Gastroesophageal sphincter (tissue), 4 donors: ENCODE measurements around the gene TMEM223. TPM values are rescaled to one million over a fixed set of nuclear protein-coding genes. Genes with fewer than 3 reads are reported as not detected.
A peak's percentile ranks its signal among the peaks of the same experiment; 100 is the strongest.
"Not testable (repeated sequence)": the region's sequence is repeated elsewhere in the genome, so short reads cannot be mapped to it uniquely, and the experiment has no call there.

Source experiments
- ATAC-seq: fragments of 150-250 bp; one replicate; pipeline ENCODE4 v1.9.1; 2016; ENCODE audit warnings: mild to moderate bottlenecking, moderate library complexity
- H3K27ac ChIP-seq, 4 donors: fragments of 200-600 bp; sonication (generic) in 3 of 4; 1 replicate in 3 of 4; 2 replicates in 1 of 4; pipeline ENCODE4 v1.5.1; 2016 to 2019
- H3K27me3 ChIP-seq: fragments of 200-600 bp; sonication (generic); one replicate; pipeline ENCODE4 v1.5.1; 2019
- H3K36me3 ChIP-seq, 2 donors: fragments of 200-600 bp; sonication (generic); one replicate each; pipeline ENCODE4 v1.5.1; 2019; ENCODE audit warnings: control low read depth in 1 of 2
- H3K4me1 ChIP-seq, 3 donors: fragments of 200-600 bp; sonication (generic); 1 replicate in 2 of 3; 2 replicates in 1 of 3; pipeline ENCODE4 v1.5.1; 2016 to 2019; ENCODE audit warnings: control low read depth in 2 of 3
- H3K4me3 ChIP-seq, 2 donors: fragments of 200-600 bp; sonication (generic); one replicate each; pipeline ENCODE4 v1.5.1; 2019; ENCODE audit warnings: mild to moderate bottlenecking in 1 of 2, moderate library complexity in 1 of 2
- H3K9me3 ChIP-seq, 3 donors: fragments of 200-600 bp; sonication (generic); one replicate each; pipeline ENCODE4 v1.5.1; 2017 to 2019; ENCODE audit warnings: control low read depth in 2 of 3
- CTCF ChIP-seq, 4 experiments: fragments of 200-600 bp in 2 of 4; fragments of 450-650 bp in 2 of 4; sonication (generic) in 1 of 4; IDR thresholded peaks; one replicate each; pipeline ENCODE4 v1.5.1; 2017 to 2019; ENCODE audit warnings: antibody characterized with exemption in 4 of 4, mild to moderate bottlenecking in 2 of 4, moderate library complexity in 2 of 4
- EP300 ChIP-seq: sonication (generic); formaldehyde crosslinking; IDR thresholded peaks from one replicate; pipeline ENCODE4 v1.6.1; 2017; ENCODE audit warnings: antibody characterized with exemption, mild to moderate bottlenecking
- POLR2A ChIP-seq, 2 donors: fragments of 450-650 bp; IDR thresholded peaks; one replicate each; pipeline ENCODE4 v1.6.1; 2017; ENCODE audit warnings: antibody characterized with exemption in 2 of 2, mild to moderate bottlenecking in 2 of 2, moderate library complexity in 1 of 2
- POLR2AphosphoS5 ChIP-seq: sonication (generic); formaldehyde crosslinking; IDR thresholded peaks from one replicate; pipeline ENCODE4 v1.6.1; 2017; ENCODE audit warnings: antibody characterized with exemption
- WGBS, 2 donors: methylation state at CpG; one replicate each; pipeline ENCODE4 v1.1.5; 2018; ENCODE audit warnings: low coverage in 1 of 2; 5-methylcytosine and 5-hydroxymethylcytosine counted together
- total RNA-seq, 4 donors: library from RNA; depleted of rRNA; stranded (reverse); fragments of >200 nt; gene quantifications; one replicate each; pipeline ENCODE4 v1.1.0, GENCODE V29; 2016

The TMEM223 gene
- total RNA-seq, 4 donors from 2014 or later: 17.0 to 25.8 (median 19.1) TPM

DNA sequence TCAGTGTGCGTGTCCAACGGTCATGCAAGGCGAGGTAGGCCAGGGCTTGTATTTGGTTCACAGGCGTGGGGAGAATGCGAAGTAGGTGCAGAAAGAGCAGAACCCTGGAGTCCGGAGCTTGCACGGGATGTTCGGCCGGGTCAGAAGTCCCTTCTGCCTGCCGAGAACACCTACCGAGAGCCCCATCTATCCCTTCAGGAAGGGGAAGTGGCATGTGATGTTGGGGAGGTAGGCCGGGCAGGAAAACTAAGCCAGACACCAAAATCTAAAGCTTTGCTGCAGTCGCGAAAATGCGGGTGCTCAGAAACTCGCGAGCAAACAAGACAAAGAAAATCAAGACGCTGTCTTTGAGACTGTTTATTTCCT, 21.0 kb downstream of the TMEM223 start:
- Histone ChIP-seq H3K36me3 (peaks cover 0 to 41% of the 10 kb centered on the region in 2 donors), H3K4me1 (peaks cover 0 to 39% (median 18%) of the 10 kb centered on the region in 3 donors), H3K27me3 (no peaks in the 10 kb centered on the region), H3K4me3 (peak overlapping the region; percentile 37 to 75), H3K9me3 (no peaks in the 10 kb centered on the region), H3K27ac (peak overlapping the region; percentile 82 to 98 (median 98))
- ATAC-seq: peak; percentile 13
- TF ChIP-seq EP300: no peak
- no peak for TF ChIP-seq CTCF (IDR thresholded peaks at IDR 0.05)
- no peak for TF ChIP-seq POLR2A (IDR thresholded peaks at IDR 0.05)
- no peak for TF ChIP-seq POLR2AphosphoS5
- WGBS, 2 donors: 0% methylated on average over 8 of the region's 18 CpGs; no CpG with 5 or more reads in 1 of the 2 donors

GRCh38 chr11:62760867-62761227, 31.0 kb downstream of the TMEM223 start:
- peaks cover 4 to 31% (median 11%) of the 10 kb centered on the region in 3 donors for H3K4me1 ChIP-seq
- not testable (repeated sequence) for H3K27me3 ChIP-seq, H3K9me3 ChIP-seq, ATAC-seq
- WGBS, 2 donors: 78 to 100% methylated on average over 1 of the region's 9 CpGs
- peak overlapping the region; percentile 41 to 91 (median 87) for H3K27ac ChIP-seq
- H3K4me3 ChIP-seq: peak overlapping the region; percentile 73 to 96
- H3K36me3 ChIP-seq: peaks cover 0 to 30% of the 10 kb centered on the region in 2 donors

DNA sequence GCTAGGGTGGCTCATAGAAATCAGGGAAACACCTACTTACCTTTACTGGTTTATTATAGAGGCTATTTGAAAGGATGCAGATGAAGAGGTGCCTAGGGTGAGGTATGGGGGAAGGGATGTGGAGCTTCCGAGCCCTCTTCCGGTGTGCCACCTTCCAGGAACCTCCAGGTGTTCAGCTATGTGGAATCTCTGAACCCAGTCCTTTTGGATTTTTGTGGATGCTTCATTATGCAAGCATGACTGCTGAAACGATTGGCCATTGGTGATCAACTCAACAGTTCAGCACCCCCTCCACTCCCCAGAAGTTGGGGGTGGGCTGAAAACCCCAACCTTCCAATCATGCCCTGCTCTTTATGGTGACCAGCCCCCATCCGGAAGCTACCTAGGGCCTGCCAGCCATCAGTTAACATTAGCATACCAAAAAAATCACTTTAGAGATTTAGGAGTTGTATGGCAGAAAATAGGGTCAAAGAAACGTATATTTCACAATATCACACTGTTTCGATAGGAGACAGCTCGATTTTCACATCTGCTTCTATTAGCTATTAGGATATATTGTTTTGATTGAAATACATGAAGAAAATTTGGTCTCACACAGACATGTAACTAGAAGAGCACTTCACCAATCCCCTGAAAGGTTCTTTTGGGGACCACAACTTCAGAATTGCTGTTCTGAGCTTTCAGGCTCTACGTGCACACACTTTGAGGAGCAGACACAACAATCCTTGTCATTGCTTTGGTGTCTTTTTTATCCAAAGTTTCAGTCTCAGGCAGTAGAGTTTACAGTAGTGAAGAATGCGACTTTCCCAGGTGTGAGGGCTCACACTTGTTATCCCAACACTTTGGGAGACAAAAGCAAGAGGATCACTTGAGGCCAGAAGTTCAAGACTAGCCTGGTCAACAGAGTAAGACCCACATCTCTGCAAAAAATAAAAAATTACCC, 33.7 kb downstream of the TMEM223 start:
- Histone ChIP-seq H3K4me1 (peaks cover 4 to 30% (median 16%) of the 10 kb centered on the region in 3 donors), H3K27me3 (no peaks in the 10 kb centered on the region), H3K9me3 (no peaks in the 10 kb centered on the region), H3K27ac (no peak overlapping the region), H3K36me3 (peaks cover 0 to 6% of the 10 kb centered on the region in 2 donors), H3K4me3 (no peak overlapping the region)
- TF ChIP-seq CTCF (IDR thresholded peaks at IDR 0.05): no peak
- no peak for TF ChIP-seq POLR2A (IDR thresholded peaks at IDR 0.05)
- TF ChIP-seq POLR2AphosphoS5: no peak
- TF ChIP-seq EP300: no peak
- ATAC-seq: no peak
- 34 to 51% methylated on average over 5 to 9 of the region's 9 CpGs for WGBS, 2 donors

- Histone ChIP-seq H3K9me3 (no peaks in the 10 kb centered on the region), H3K4me3 (no peak overlapping the region), H3K36me3 (peaks cover 0 to 20% of the 10 kb centered on the region in 2 donors), H3K27me3 (no peaks in the 10 kb centered on the region), H3K27ac (no peak overlapping the region), H3K4me1 (peaks cover 0 to 41% (median 14%) of the 10 kb centered on the region in 3 donors)
- ATAC-seq: no peak
- WGBS, 2 donors: 50 to 69% methylated on average over 1 to 5 of the region's 10 CpGs
- TF ChIP-seq POLR2AphosphoS5 (no peak), EP300 (no peak), CTCF (IDR thresholded peaks at IDR 0.05) (no peak)
Measured at GRCh38 chr11:62755086-62755615, 36.7 kb downstream of the TMEM223 start.

DNA sequence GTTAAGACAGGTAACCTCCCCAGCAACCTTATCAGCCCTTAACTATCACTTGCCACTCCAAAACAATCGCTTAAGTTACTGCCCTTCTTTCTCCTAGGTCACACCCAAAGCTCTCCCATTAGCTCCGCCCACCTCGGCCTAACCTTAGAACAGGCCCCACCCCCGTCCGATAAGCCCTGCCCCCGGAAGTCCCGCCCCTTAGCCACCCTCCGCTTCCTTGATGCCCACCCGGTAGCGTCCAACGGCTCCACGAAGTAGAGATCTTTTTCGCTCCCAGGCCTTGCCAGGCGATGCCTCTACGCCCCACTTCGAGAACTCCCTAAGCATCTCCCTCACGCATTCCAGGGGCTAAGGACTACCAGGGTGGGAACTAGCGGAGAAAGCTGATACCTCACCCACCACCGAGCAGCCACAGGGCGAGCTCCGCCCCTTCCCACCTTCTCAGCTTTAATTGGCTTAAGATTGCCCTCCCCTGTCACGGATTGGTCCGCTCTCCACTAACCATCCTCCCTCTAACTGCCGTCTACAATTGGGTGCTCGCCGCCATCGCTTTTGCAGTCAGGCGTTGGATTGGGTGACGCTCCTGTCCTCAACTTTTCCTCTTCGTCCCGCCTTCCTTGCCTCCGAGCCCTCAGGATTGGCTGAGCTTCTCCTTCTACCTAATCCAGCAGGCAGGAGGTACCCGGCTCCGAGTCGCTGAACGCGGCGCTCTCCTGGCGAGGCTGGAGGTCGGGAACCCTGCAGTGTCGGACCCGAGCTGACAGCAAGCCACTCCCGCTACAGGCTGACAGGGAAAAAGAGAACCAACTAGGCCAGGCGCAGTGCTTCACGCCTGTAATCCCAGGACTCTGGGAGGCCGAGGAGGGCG, 37.8 kb downstream of the TMEM223 start, which contains the start of gene ZBTB3:
TSS of gene ZBTB3 (minus strand) at position 425 of the 868 bp plus-strand sequence. CDS start 496 bp downstream, outside the sequence.
- Histone ChIP-seq H3K9me3 (no peaks in the 10 kb centered on the region), H3K27ac (peak within 1 kb of the TSS; percentile 78 to 99 (median 93)), H3K4me1 (peaks cover 0 to 47% (median 14%) of the 10 kb centered on the region in 3 donors), H3K36me3 (peaks cover 0 to 24% of the 10 kb centered on the region in 2 donors), H3K27me3 (no peaks in the 10 kb centered on the region), H3K4me3 (peak within 1 kb of the TSS; percentile 55 to 64)
- TF ChIP-seq POLR2A (IDR thresholded peaks at IDR 0.05): peak; percentile 74 to 78
- peak; percentile 88 for TF ChIP-seq POLR2AphosphoS5
- TF ChIP-seq EP300: no peak
- peak in 3 of 4 experiments; percentile 5 to 55 (median 44) for TF ChIP-seq CTCF (IDR thresholded peaks at IDR 0.05)
- 1% methylated on average over 13 to 30 of the region's 47 CpGs for WGBS, 2 donors
- peak; percentile 99 for ATAC-seq
